Calu3 (cell line): ENCODE data around the gene SRGAP2C. TPM values are rescaled to one million over a fixed set of nuclear protein-coding genes. Genes with fewer than 3 reads are reported as not detected.
"Not testable (repeated sequence)": the region's sequence is repeated elsewhere in the genome, so short reads cannot be mapped to it uniquely, and the experiment has no call there.

Source experiments
- BruUV-seq: library from RNA; stranded (reverse); fragments of 400-500 nt; replicated peaks from 2 replicates; lab custom pipeline; 2021; lab: Mats Ljungman, UMichigan
- CTCF ChIA-PET: fragments of 300-600 bp; sonication (Branson Sonifier 250); formaldehyde crosslinking; loops from one replicate; lab custom pipeline; 2022; ENCODE audit warnings: antibody characterized with exemption; lab: Charles Lee
- DNase-seq: peaks from one replicate; pipeline ENCODE4 v3.0.0; 2022
- H3K27ac Mint-ChIP-seq: one replicate; pipeline ENCODE4 v1.8.0; 2022; ENCODE audit warnings: mixed read lengths; ENCODE audit not compliant: unreplicated experiment
- H3K27me3 Mint-ChIP-seq: one replicate; pipeline ENCODE4 v1.8.0; 2022; ENCODE audit warnings: mixed read lengths; ENCODE audit not compliant: unreplicated experiment
- H3K36me3 Mint-ChIP-seq: one replicate; pipeline ENCODE4 v1.8.0; 2022; ENCODE audit warnings: mild to moderate bottlenecking, moderate library complexity, mixed read lengths; ENCODE audit not compliant: insufficient read depth, unreplicated experiment
- H3K4me1 Mint-ChIP-seq: one replicate; pipeline ENCODE4 v1.8.0; 2022; ENCODE audit warnings: mild to moderate bottlenecking, low read depth, mixed read lengths; ENCODE audit not compliant: unreplicated experiment
- H3K4me3 Mint-ChIP-seq: one replicate; pipeline ENCODE4 v1.8.0; 2022; ENCODE audit warnings: mild to moderate bottlenecking, low read depth, moderate library complexity, mixed read lengths; ENCODE audit not compliant: unreplicated experiment
- H3K9me3 Mint-ChIP-seq: one replicate; pipeline ENCODE4 v1.8.0; 2022; ENCODE audit warnings: low read depth, mixed read lengths; ENCODE audit not compliant: unreplicated experiment
- intact Hi-C: fragments of 100-400 bp; cut with micrococcal nuclease; formaldehyde crosslinking; loops from one replicate; pipeline ENCODE4 v1.10.0; 2022; ENCODE audit not compliant: unreplicated experiment
- total RNA-seq: library from RNA; stranded (reverse); gene quantifications from 2 replicates; pipeline ENCODE4 v1.2.3, GENCODE V29; 2022

SRGAP2C gene
- total RNA-seq, 1 experiment from 2014 or later, result 22.6 TPM

DNA sequence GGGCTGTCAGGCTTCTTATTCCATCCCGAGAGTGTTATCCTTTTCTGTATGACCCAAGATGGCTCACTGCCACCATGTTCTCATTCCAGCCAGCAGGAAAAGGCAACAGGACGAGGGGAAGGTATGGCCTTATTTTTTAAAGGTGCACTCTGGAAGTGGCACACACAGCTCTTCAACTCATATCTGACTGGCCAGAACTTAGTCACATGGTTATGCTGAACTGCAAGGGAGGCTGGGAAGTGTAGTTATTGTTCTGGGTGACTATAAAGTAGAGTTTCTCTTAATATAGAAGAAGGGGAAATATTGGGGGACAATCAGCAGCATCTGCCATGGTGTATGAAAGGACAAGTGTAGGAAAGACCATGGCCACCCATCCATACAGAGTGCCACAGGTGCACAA is 107.8 kb downstream of the SRGAP2C start:
- DNase-seq, H3K9me3 Mint-ChIP-seq, H3K27me3 Mint-ChIP-seq, H3K27ac Mint-ChIP-seq, H3K4me1 Mint-ChIP-seq, CTCF ChIA-PET, H3K4me3 Mint-ChIP-seq, H3K36me3 Mint-ChIP-seq, intact Hi-C loops, BruUV-seq: not testable (repeated sequence)

- H3K36me3 Mint-ChIP-seq, BruUV-seq, CTCF ChIA-PET, H3K27me3 Mint-ChIP-seq, H3K27ac Mint-ChIP-seq, H3K4me1 Mint-ChIP-seq, H3K9me3 Mint-ChIP-seq, DNase-seq, intact Hi-C loops, H3K4me3 Mint-ChIP-seq: not testable (repeated sequence)
Observed at GRCh38 chr1:121293263-121294204, 108.8 kb downstream of the SRGAP2C start.

DNA sequence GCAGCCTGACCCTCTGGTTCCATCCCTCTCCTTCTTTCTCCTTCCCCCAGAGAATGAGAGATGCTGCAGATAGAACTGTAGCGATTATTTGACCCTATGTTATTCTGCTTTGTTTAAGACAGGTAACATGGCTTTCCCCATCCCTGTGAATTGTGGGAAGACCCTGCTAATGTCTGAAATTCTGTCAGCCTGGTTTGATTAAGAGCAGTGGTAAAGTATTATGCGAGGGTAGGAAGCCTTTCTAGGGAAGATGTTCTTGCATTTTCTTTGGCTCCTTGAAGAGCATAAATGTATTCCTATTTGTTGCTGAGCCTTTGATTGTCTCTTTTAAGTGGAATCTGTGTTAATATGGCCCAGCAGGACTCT is 109.4 kb downstream of the SRGAP2C start:
- CTCF ChIA-PET, H3K36me3 Mint-ChIP-seq, H3K27me3 Mint-ChIP-seq, H3K9me3 Mint-ChIP-seq, H3K27ac Mint-ChIP-seq, intact Hi-C loops, DNase-seq, H3K4me3 Mint-ChIP-seq, H3K4me1 Mint-ChIP-seq, BruUV-seq: not testable (repeated sequence)

DNA sequence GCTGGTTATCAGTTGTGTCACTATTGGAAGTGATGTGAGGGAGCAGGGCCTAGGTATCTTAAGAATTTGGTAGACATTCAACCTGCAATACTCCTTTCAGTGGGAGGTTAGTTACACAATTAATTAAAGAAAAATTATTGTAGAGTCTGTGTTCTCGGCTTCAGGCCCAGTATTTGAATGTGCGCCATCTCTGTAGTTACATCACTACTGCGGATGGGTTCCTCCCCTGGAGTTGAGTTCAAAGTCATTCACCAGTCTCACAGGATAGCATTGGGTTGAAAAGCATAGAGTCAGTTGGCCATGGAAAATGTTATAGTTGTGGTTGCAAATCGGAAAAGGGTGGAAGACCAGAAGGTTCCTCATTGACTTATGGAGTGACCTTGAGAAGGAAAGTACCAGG is 111.8 kb downstream of the SRGAP2C start:
- H3K4me1 Mint-ChIP-seq, intact Hi-C loops, CTCF ChIA-PET, DNase-seq, H3K4me3 Mint-ChIP-seq, H3K9me3 Mint-ChIP-seq, BruUV-seq, H3K27me3 Mint-ChIP-seq, H3K27ac Mint-ChIP-seq, H3K36me3 Mint-ChIP-seq: not testable (repeated sequence)

GRCh38 chr1:121298529-121298928 is 113.8 kb downstream of the SRGAP2C start:
- BruUV-seq, H3K36me3 Mint-ChIP-seq, H3K4me1 Mint-ChIP-seq, H3K27me3 Mint-ChIP-seq, H3K9me3 Mint-ChIP-seq, CTCF ChIA-PET, H3K4me3 Mint-ChIP-seq, DNase-seq, H3K27ac Mint-ChIP-seq, intact Hi-C loops: not testable (repeated sequence)

- BruUV-seq, H3K27ac Mint-ChIP-seq, CTCF ChIA-PET, H3K4me3 Mint-ChIP-seq, H3K27me3 Mint-ChIP-seq, intact Hi-C loops, H3K4me1 Mint-ChIP-seq, H3K9me3 Mint-ChIP-seq, H3K36me3 Mint-ChIP-seq: not testable (repeated sequence)
- peak; percentile 0 for DNase-seq
Observed at GRCh38 chr1:121299514-121300149, 114.9 kb downstream of the SRGAP2C start.

GRCh38 chr1:121301876-121302275 is 117.1 kb downstream of the SRGAP2C start:
- H3K27me3 Mint-ChIP-seq, H3K9me3 Mint-ChIP-seq, H3K27ac Mint-ChIP-seq, DNase-seq, H3K4me3 Mint-ChIP-seq, H3K4me1 Mint-ChIP-seq, CTCF ChIA-PET, BruUV-seq, H3K36me3 Mint-ChIP-seq, intact Hi-C loops: not testable (repeated sequence)

- BruUV-seq, DNase-seq, H3K27ac Mint-ChIP-seq, intact Hi-C loops, H3K36me3 Mint-ChIP-seq, H3K9me3 Mint-ChIP-seq, H3K4me3 Mint-ChIP-seq, CTCF ChIA-PET, H3K4me1 Mint-ChIP-seq, H3K27me3 Mint-ChIP-seq: not testable (repeated sequence)
Observed at GRCh38 chr1:121307759-121308158, 123.0 kb downstream of the SRGAP2C start.

- intact Hi-C loops, result not testable (repeated sequence)
Observed at GRCh38 chr1:121315509-121315908, 130.7 kb downstream of the SRGAP2C start.

DNA sequence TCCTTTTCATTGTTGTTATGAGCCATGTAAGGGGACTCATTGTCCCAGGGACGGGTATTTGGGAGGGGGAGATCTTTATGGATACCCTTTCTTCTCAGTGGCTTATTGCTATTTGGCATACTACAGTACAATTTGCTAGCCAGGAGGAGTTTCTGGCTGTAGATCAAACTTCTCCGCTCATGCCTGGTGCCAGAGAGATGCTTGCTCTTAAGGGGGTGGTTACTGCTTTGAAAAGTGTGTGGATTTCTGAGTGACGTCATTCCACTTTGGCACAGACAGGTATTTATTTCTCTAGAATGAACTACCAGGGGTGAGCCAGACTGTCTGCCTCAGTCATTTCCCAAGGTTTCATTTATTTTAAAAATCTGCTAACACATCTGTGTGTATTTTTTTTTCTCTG is 131.3 kb downstream of the SRGAP2C start:
- DNase-seq, H3K27ac Mint-ChIP-seq, BruUV-seq, CTCF ChIA-PET, H3K4me3 Mint-ChIP-seq, H3K4me1 Mint-ChIP-seq, intact Hi-C loops, H3K36me3 Mint-ChIP-seq, H3K27me3 Mint-ChIP-seq, H3K9me3 Mint-ChIP-seq: not testable (repeated sequence)

More at GRCh38 chr1:121315509-121315908, 130.7 kb downstream of the SRGAP2C start:
- CTCF ChIA-PET, H3K27ac Mint-ChIP-seq, H3K9me3 Mint-ChIP-seq, H3K36me3 Mint-ChIP-seq, BruUV-seq, H3K4me3 Mint-ChIP-seq, H3K27me3 Mint-ChIP-seq, DNase-seq, H3K4me1 Mint-ChIP-seq: not testable (repeated sequence)
